NCI-H146 (cell line): ENCODE measurements around the gene KRTAP5-10.
"Not testable (repeated sequence)": the region's sequence is repeated elsewhere in the genome, so short reads cannot be mapped to it uniquely, and the experiment has no call there.

Source experiments
- DNase-seq: peaks from one replicate; lab custom pipeline; 2025; lab: John Stamatoyannopoulos, UW

Gene KRTAP5-10

DNA sequence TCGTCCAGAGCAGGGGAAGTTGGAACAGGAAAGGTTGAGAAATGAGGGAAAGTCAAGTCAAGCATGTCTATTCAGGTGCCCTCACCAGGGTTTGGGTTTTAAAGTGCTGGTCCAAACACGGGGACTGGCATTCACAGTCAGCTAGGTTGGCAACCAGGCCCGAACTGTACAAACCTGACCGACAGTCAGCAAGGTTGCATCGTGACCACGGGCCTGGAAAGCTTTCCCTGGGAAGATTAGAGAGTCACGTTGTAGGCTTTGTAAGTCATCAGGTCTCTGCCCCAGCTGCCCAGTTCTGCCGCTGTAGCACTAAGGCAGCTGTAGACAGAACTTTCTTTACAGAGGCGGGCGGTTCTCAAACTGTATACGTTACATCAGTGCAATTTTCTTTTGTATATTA lies 7.4 kb downstream of the KRTAP5-10 start:
- no peak for DNase-seq

GRCh38 chr11:71574418-71574817 lies 9.1 kb downstream of the KRTAP5-10 start:
- DNase-seq: no peak

DNA sequence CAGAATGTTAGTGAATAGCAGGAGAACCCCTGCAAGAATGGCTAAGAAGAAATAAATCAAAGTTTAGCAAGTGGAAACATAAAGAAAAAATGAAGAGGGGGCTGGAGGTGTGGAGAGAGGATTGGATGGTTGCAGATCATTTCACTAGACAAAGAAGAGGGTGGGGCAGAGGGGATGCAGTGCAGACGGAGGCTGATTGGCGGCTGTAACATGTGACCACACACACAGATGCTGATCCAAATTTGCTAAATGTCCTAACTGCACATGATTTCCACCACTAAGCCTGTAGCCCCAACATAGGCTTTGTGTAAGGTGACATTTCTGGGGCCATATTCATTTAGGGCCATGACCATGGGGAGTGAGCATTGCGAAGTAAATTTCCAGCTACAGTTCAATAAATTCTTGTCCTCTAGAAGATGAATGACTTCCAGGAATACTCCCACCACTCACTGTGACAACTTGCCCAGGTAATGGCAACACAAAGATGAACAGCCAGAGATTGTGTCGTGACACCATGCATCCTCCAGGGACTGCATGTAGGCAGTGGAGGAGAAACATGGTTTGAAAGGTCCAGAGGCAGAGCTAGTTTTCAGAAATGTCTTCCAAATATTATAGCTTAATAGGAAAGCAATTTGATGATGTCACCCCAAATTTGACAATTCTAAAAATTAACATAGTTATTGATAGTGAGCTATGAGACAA lies 10.5 kb downstream of the KRTAP5-10 start:
- no peak for DNase-seq

GRCh38 chr11:71576688-71577465 lies 11.5 kb downstream of the KRTAP5-10 start:
- DNase-seq: not testable (repeated sequence)

GRCh38 chr11:71577469-71578004 lies 12.2 kb downstream of the KRTAP5-10 start:
- DNase-seq: no peak

DNA sequence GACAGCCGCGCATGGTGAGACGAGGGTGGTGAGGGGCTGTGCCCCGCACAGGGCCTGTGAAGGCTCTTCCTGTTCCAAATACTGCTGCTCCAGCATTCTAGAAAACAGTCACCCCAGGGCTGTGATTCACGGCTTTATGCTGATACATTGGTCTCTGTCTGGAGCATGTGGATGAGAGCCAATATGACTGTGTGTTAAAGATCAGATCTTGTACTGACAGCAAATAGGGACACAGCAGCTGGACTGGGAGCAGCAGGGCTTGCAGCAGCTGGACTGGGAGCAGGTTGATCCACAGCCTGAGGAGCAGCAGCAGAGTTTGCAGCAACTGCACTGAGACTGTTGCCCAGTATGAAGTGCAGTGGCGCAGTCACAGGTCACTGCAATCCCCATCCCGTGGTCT lies 14.2 kb downstream of the KRTAP5-10 start:
- DNase-seq: not testable (repeated sequence)

DNA sequence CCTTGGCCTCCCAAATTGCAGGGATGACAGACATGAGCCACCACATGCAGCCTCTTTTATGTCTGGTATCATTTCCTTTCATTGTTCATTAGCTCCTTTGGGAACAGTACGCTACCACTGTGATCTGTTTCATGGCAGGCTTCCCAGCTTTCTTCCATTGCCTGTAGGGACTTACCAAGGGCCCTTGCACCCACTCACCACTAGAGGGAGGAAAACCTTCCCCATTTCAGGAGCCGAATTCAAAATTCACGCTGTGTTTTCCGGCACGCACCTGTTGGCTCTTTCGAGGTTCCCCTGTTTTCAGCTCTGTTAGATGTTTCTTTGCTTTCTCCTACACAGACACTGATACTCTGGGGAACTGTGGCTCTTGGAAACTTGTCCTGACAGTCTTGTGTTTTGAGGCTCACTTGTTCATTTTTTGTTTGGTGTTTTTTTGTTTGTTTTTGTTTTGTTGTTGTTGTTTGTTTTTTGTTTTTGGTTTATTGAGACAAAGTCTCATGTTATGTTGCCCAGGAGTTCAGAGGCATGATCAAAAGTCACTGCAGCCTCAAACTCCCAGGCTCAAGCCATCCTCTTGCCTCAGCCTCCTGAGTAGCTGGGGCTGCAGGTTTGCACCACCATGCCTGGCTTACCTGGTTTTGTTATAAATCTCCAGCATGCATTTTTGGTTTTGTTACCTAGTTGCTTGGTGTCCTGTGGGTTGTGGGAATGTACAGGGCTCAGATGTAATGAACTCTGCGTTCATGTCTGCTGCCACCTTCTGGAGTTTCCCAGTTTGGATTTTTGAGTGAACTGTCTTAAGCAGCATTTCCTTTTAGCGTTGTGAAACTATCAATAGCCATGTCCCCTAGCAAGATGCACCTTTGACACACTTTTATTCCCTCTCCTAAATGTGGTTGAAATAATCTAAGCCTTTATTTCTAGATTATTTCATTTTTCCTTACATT lies 15.0 kb downstream of the KRTAP5-10 start:
- DNase-seq: peak; percentile 30

DNA sequence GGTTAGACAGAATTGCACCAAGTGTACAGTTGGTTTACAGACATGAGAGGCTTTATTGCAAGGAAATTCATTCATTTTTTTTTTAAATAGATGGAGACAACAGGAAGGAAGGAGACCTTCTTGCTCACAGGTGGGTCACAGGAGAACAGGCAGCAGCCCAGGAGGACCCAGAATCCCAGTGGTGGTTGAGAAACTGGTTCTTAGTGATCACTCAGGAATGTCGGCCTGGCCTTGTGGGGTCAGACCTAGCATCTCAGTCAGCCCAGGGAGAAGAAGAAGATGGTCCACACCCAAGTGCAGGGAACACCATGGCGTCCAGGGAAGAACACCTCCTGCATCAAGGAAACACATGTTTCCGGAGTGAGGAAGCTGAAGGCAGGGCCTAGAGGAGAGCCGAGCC lies 16.5 kb downstream of the KRTAP5-10 start:
- DNase-seq: no peak

- DNase-seq: no peak
These were observed 17.0 kb downstream of the KRTAP5-10 start, which contains the start of gene KRTAP5-11 for GRCh38 chr11:71582309-71582895. Gene KRTAP5-11 (minus strand): TSS chr11:71582875. CDS start chr11:71582837, 38 bp downstream.

DNA sequence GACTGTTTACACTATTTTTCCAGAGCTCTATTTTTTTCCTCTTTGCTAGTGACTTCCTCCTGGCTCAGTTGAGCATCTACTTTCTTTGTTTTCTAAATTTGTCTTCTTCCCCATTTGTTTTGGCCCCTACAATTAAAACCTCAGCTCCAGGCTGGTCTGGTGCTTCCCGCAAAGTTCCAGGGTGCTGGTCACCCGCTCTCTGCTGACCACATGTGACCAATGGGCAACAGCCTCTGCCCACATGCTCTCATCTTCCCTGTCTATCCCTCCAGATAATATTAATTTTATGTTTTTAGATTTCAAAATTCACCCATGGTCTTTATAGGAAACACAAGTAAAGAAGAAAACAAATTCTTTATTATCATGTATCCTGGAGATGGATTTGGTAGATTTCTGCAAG lies 17.6 kb downstream of the KRTAP5-10 start:
- not testable (repeated sequence) for DNase-seq

- not testable (repeated sequence) for DNase-seq
These were observed 20.3 kb downstream of the KRTAP5-10 start for GRCh38 chr11:71585673-71586072.

DNA sequence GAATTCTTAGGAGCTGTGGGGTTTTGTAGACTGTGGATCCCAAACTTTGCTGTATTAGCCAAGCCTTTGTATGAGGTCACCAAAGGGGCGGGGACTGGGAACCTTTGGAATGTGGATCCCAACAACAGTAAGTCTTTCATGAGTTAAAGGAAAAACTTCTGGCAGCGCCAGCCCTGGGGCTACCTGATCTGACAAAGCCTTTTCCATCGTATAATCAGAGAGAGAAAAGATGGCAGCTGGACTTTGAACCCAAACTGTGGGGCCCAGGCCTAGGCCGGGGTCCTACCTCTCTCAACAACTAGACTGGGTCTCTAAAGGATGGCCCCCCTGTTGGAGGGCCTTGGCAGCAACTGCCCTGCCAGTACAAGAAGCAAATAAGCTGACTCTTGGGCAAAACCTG lies 23.0 kb downstream of the KRTAP5-10 start:
- DNase-seq: not testable (repeated sequence)

DNA sequence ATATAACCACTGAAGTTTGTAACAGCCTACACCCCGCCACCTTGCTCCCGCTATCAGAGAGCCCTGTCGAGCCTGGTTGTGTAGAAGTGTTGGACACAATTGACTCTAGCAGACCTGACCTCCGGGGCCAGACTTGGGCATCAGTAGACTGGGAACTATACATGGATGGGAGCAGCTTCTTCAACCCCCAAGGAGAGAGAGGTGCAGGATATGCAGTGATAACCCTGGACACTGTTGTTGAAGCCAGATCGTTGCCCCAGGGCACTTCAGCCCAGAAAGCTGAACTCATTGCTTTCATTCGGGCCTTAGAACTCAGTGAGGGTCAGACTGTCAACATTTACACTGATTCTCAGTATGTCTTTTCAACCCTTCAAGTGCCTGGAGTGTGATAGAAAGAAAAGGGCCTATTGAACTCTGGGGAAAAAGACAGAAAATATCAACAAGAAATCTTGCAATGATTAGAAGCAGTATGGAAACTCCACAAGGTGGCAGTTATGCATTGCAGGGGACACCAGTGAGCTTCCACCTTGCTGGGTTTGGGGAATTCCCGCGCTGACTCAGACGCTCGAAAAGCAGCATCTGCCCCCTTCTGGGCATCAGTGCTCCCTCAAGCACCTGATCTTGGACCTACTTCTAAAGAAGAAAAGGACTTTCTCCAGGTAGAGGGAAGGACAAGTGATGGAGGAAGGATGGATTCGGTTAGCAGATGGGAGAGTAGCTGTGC lies 23.6 kb downstream of the KRTAP5-10 start:
- not testable (repeated sequence) for DNase-seq

DNA sequence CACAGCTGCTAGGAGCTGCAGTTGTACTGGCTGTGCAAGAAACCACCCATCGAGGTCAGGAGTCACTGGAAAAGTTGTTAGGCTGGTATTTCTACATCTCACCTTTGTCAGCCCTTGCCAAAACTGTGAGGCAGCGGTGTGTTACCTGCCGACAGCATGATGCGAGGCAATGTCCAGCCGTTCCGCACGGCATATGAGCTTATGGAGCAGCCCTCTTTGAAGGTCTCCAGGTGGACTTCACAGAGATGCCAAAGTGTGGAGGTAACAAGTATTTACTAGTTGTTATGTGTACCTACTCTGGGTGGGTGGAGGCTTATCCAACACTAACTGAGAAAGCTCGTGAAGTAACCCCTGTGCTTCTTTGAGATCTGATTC lies 24.2 kb downstream of the KRTAP5-10 start:
- DNase-seq: not testable (repeated sequence)

GRCh38 chr11:71603221-71603620 lies 37.9 kb downstream of the KRTAP5-10 start:
- DNase-seq: not testable (repeated sequence)

DNA sequence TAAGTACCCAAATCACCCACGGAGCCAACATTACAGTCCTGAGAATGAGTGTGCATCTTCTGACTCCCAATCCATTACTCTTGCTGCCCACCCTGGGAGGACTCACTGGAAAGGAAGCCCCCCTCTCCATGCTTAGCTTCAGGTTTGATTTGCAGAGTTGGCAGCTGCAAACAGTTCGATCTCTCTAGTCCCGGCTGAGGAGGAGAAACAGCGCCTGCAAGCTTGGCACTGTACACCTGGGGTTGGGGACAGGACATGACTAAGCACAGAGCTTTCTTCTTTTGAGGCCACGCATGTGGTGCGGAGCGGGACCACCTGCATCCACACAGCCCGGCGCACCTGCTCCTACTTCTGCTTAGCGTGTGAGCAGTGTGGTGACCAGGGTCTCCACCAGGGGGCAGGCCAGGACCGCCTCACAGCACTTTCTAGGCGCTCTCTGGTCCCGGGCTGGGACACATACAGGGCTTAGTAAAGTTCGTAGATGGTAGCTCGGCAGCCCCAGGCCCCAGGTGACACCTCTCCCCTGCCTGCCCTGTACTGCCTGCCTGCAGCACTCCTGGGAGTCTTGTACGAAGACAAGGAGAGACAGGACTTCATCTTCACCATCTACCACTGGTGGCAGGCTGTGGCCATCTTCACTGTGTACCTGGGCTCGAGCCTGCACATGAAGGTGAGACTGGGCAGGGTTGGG lies 39.6 kb downstream of the KRTAP5-10 start:
- not testable (repeated sequence) for DNase-seq

GRCh38 chr11:71606853-71607519 lies 41.6 kb downstream of the KRTAP5-10 start:
- not testable (repeated sequence) for DNase-seq

GRCh38 chr11:71607520-71608216 lies 42.3 kb downstream of the KRTAP5-10 start:
- not testable (repeated sequence) for DNase-seq

DNA sequence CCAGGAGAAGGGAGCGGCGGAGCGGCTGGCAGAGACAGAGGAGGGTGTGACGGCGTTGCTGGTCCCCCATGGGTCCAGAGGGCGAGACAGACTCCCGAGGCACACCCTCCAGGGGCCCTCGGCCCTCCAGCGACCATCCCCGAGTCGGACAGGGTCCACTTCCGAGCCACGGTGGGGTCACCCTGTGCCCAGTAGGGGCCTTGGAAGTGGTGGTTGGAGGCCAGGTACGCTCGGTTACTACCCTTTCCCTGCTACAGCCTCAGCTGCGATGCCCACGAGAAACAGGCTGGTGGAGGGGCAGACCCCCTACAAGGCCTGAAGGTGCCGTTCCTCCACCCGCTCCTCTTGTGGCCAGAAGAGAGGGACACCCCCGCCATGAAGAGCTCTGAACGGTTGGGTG lies 42.9 kb downstream of the KRTAP5-10 start:
- not testable (repeated sequence) for DNase-seq
